ENCODE results near the gene RNF214.

GRCh38 chr11:117222991-117223740, 9.3 kb upstream of the RNF214 start:
- TF ChIP-seq, protein P1, sequence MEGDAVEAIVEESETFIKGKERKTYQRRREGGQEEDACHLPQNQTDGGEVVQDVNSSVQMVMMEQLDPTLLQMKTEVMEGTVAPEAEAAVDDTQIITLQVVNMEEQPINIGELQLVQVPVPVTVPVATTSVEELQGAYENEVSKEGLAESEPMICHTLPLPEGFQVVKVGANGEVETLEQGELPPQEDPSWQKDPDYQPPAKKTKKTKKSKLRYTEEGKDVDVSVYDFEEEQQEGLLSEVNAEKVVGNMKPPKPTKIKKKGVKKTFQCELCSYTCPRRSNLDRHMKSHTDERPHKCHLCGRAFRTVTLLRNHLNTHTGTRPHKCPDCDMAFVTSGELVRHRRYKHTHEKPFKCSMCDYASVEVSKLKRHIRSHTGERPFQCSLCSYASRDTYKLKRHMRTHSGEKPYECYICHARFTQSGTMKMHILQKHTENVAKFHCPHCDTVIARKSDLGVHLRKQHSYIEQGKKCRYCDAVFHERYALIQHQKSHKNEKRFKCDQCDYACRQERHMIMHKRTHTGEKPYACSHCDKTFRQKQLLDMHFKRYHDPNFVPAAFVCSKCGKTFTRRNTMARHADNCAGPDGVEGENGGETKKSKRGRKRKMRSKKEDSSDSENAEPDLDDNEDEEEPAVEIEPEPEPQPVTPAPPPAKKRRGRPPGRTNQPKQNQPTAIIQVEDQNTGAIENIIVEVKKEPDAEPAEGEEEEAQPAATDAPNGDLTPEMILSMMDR (conservative IDR thresholded peaks at IDR 0.05; ENCODE audit: low read depth, low read length): no peak
- TF ChIP-seq RAD21 (IDR thresholded peaks at IDR 0.05; ENCODE audit: low read length): no peak
- no peak for TF ChIP-seq POLR2A (IDR thresholded peaks at IDR 0.05; ENCODE audit: low read depth, low read length)
- TF ChIP-seq, protein P2, sequence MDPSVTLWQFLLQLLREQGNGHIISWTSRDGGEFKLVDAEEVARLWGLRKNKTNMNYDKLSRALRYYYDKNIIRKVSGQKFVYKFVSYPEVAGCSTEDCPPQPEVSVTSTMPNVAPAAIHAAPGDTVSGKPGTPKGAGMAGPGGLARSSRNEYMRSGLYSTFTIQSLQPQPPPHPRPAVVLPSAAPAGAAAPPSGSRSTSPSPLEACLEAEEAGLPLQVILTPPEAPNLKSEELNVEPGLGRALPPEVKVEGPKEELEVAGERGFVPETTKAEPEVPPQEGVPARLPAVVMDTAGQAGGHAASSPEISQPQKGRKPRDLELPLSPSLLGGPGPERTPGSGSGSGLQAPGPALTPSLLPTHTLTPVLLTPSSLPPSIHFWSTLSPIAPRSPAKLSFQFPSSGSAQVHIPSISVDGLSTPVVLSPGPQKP (IDR thresholded peaks at IDR 0.05; ENCODE audit: borderline replicate concordance, low read depth, low read length): no peak
- TF ChIP-seq FOS (IDR thresholded peaks at IDR 0.05; ENCODE audit: low read depth, low read length): no peak
- no peak for TF ChIP-seq MAZ (IDR thresholded peaks at IDR 0.05; ENCODE audit: borderline replicate concordance, low read depth, low read length)
- no peak for TF ChIP-seq CHD1 (IDR thresholded peaks at IDR 0.05; ENCODE audit: low read depth, low read length)
- TF ChIP-seq SMC3 (IDR thresholded peaks at IDR 0.05; ENCODE audit: low read depth, low read length): no peak
- TF ChIP-seq CEBPB (IDR thresholded peaks at IDR 0.05; ENCODE audit: low read depth, low read length): no peak
- no peak for TF ChIP-seq NFE2L2 (IDR thresholded peaks at IDR 0.05; ENCODE audit: low read depth, low read length)
- TF ChIP-seq RFX5 (IDR thresholded peaks at IDR 0.05; ENCODE audit: low read depth, low read length): no peak
- no peak for TF ChIP-seq RCOR1 (IDR thresholded peaks at IDR 0.05; ENCODE audit: insufficient replicate concordance, low read length)
